Left cardiac atrium (tissue), 4 donors: ENCODE data around the gene TIGD3. TPM values are rescaled to one million over a fixed set of nuclear protein-coding genes. Genes with fewer than 3 reads are reported as not detected.
"Not testable (repeated sequence)": the region's sequence is repeated elsewhere in the genome, so short reads cannot be mapped to it uniquely, and the experiment has no call there.

ENCODE experiments used
- ATAC-seq, 2 donors: fragments of 200-7000 bp; cut with Tn5 transposase; one replicate each; pipeline ENCODE4 v1.9.1; 2020; ENCODE audit warnings: mild to moderate bottlenecking in 2 of 2, moderate library complexity in 2 of 2
- DNase-seq: peaks from one replicate; pipeline ENCODE4 v3.0.0-alpha.2; 2020
- intact Hi-C, 2 donors: fragments of 100-400 bp; cut with DNase I; formaldehyde crosslinking; loops; one replicate each; pipeline versions ENCODE4 v1.14.1 to v1.15.1; 2022 to 2023
- total RNA-seq, 2 donors: library from RNA; stranded (reverse); fragmentation: NEBNext Ultra II Directional; extraction: Animal tissue kit (Norgen Biotek cat#: 25700); gene quantifications; one replicate each; pipeline ENCODE4 v1.2.1, GENCODE V29; 2021
- donor health status: DM: no; HTN: yes; CAD: no.
- donor health status: DM: no; HTN: yes; CAD: no; lungs with severe emphysema.
- donor health status: DM: yes; HTN: yes; CAD: no.
- donor health status: Dilated cardiomyopathy.

Gene TIGD3
- total RNA-seq, 2 donors from 2014 or later = 0.12 TPM; not detected in 1

DNA sequence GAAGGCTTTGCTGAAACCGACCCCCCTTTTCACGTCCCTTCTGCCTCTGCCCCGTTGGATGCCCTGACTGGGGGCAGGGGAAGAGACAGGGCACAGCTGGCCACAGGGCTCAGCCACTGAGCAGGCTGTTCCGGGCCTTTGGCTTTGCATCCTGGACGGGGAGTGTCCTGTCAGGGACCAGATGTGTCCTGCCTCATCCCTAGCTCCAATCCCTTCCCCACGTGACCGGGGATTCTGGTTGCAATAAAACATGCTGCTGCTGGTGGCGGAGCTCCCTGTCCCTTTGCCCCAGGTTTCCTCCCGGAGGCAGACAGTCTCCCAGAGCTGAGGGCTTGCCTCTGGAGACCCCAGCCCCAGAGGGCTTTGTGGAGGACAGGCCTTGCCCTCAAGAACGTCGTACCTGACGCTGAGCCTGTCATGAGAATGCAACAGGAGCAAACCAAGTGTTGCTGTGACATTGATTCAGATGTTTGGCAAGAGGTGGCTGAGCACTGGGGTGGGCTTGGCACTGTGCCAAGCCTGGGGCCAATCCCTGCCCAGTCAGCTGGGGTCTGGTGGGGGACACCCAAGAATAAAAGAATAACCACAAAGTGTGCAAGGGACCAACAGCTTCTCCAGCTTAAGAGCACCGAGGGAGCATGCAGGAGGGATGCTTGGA lies 32.6 kb upstream of the TIGD3 start:
- no peak for ATAC-seq
- DNase-seq = no peak
- intact Hi-C loops = no loop called here

- intact Hi-C loops = no loop called here
- ATAC-seq (peak in 1 of 2 donors; percentile 6), DNase-seq (no peak)
Measured at GRCh38 chr11:65323813-65324212, 30.7 kb upstream of the TIGD3 start.

- intact Hi-C loops = no loop called here
- no peak for DNase-seq
- no peak for ATAC-seq
Measured at GRCh38 chr11:65325435-65325834, 29.1 kb upstream of the TIGD3 start.

DNA sequence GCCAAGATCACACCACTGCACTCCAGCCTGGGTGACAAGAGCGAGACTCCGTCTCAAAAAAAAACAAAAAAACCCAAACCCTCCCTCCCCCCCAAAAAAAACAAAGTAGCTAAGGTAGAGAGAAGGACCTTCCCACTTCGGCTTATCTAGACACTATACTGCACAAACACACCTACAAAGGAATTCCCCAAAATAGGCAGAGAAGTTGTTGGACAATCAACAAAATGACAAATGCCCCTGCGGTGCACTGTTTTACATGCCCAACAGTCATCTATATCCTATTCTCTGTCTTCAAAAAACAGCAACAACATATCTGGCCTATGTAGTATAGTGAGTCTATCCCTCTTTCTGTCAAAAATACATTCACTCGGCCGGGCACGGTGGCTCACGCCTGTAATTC lies 27.5 kb upstream of the TIGD3 start:
- intact Hi-C loops = no loop called here
- no peak for DNase-seq
- no peak for ATAC-seq

DNA sequence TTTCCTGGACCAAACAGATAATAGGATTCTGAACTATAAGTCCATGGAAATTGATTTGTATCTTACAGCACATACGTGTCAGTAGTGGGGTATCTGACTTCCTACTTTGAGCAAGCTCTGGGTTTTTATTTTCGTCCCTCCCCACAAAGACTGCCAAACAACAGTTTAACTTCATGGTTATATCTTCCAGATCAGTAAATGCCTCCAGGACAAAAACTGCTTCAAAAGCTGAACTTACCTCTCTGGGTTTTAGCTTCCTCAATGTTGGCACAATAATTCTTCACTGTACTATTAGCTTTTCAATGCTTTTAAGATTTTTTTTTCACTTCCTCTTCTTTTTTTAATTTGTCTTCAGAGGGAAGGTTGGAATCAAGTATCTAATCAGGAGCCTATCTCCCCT lies 25.1 kb upstream of the TIGD3 start:
- ATAC-seq (no peak), DNase-seq (no peak)
- intact Hi-C loops = loop anchor here in 1 of 2 donors (2.0 kb wide), 1 partner anchor 55 kb away; no protein-coding TSS in a partner anchor

DNA sequence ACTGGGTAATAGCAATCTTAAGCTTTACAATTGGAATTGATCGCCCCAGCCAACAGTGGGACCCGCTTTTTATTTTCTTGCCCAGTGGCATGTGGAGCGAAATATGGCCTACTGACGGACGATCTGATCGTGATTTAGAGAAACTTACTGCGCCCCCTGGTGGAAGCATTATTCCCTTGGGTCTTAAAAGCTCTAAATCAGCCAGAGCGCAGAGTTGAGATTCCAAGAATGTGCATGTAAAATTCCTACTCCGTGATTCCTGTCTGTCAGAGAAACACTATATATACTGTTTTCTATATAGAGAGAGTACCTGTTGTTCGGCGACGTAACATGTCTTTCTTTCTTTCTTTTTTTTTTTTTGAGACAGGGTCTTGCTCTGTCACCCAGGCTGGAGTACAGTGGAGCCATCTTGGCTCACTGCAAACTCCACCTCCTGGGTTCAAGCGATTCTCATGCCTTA lies 24.6 kb upstream of the TIGD3 start:
- DNase-seq (peak; percentile 92), ATAC-seq (peak in 1 of 2 donors; percentile 24)
- intact Hi-C loops = loop anchor here in 1 of 2 donors (2.0 kb wide), 1 partner anchor 55 kb away; no protein-coding TSS in a partner anchor

- DNase-seq = no peak
- intact Hi-C loops = no loop called here
- ATAC-seq = no peak
Measured at GRCh38 chr11:65330544-65330943, 24.0 kb upstream of the TIGD3 start.

DNA sequence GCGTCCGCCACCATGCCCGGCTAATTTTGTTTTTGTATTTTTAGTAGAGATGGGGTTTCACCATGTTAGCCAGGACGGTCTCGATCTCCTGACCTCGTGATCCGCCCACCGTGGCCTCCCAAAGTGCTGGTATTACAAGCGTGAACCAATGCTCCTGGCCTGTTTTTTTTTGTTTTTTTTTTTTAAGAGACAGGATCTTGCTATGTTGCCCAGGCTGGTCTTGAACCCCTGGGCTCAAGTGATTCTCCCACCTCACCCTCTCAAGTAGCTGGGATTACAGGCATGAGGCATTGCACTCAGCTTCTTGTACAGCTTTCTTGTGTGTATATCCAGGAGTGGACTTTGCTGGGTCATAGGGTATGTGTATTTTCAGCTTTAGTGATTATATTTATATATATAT lies 22.0 kb upstream of the TIGD3 start:
- ATAC-seq, DNase-seq, intact Hi-C loops: not testable (repeated sequence)

DNA sequence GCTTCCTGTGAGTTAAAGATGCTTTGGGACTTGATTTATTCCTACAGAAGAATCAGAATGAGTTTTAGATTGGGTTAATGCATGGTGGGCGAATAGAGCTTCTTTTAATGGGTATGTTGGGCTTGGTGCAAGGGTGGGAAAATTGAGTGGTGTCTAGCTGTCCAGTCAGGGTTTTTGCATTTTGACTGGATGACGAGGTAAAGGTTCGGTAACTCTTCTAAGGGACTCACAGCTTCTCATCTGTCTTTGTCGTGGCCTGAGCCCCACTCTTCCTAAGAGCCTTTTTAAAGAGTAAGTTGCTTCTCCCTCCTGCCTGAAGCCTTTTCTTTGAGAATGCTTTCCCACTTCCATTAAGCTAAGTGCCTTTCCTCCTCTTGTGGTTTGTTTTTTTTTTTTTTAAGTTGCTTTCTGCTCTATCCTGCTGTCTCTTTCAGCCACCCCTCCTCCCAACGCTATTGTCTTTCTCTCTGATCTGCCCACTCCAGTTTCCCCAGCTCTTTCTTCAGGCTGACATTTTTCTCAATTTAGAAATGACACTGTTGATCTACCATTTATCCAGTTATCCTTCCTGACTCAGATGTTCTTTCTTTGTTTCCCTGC lies 19.8 kb upstream of the TIGD3 start:
- no peak for DNase-seq
- intact Hi-C loops = no loop called here

DNA sequence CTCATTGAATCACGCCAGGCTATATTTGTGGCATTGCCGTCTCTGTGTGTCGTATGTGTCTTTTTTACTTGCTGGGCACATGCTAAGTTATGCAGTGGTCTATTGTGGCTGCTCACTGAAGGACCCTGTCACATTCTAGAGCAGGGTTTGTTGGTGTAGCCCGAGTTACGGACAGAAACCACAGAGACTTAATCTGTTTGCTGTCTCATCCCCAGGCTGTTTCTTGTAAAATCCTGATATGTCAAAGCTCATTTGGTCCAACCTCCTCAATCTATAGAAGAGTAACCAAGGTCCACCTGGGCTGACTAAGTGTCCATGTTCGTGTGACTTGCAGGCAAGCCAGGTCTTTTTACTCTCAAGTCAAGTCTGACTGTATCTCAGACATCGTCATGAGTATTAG lies 15.9 kb upstream of the TIGD3 start:
- ATAC-seq = no peak

More for the DNA sequence above, 19.8 kb upstream of the TIGD3 start:
- ATAC-seq = no peak

DNA sequence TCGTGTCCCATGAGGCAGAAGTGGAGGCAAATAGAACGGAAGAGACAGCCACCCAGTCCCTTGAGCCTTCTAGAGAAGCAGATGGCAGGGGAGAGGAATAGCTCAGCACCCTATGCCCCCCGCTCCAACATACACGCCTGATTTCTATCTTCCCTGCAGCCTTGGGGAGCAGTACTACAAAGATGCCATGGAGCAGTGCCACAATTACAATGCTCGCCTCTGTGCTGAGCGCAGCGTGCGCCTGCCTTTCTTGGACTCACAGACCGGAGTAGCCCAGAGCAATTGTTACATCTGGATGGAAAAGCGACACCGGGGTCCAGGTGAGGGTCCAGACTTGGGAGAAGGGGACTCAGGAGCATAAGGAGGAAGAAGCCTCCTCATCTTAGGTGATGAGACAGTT lies 14.3 kb upstream of the TIGD3 start:
- no peak for ATAC-seq
- intact Hi-C loops = no loop called here
- DNase-seq = no peak

More for the DNA sequence above, 15.9 kb upstream of the TIGD3 start:
- intact Hi-C loops = no loop called here
- no peak for DNase-seq

DNA sequence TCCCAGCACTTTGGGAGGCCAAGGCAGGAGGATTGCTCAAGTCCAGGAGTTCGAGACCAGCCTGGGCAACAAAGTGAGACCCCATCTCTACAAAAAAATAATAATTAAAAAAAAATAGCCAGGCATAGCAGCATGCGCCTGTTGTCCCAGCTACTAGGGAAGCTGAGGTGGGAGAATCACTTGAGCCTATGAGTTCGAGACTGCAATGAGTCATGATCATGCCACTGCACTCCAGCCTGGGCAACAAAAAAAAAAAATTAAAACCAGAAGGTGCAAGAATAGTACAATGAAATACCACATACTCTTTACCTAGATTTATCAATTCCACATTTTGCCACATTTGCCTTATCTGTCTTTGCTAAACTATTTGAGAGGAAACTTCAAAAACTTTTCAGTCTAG lies 12.7 kb upstream of the TIGD3 start:
- intact Hi-C loops = no loop called here
- ATAC-seq (no peak), DNase-seq (no peak)

DNA sequence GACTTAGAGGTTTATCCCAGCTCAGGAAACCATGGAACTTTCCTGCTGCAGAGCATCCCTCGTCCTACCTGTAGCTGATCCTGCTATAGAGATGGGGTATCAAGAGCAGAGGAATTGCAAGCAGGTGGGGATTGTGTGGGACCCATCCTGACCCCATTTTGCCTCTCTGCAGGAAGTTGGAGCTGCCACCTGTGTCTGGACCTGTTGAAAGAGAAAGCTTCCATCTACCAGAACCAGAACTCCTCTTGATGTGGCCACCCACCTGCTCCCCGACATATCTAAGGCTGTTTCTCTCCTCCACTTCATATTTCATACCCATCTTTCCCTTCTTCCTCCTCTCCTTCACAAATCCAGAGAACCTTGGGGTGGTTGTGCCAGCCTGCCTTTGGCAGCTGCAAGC lies 3.0 kb upstream of the TIGD3 start:
- intact Hi-C loops = no loop called here
- ATAC-seq = no peak
- no peak for DNase-seq

DNA sequence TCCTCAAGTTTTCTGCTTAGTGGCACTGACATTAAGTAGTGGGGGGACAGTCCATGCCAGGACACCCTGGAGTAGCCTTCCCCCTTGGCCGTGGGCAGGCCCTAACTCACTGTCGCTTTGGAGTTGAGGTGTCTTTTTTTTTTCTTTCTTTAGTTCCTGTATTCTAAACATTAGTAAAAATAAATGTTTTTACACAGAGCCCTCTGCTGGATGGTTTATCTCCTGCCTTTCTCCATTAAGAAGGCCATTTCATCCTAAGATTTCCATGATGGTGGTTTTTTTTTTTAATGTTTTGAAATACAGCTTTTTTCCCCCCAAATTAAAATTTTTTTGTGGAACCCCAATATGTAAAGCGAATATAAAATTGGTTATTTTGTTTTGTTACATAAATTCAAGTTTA lies 1.8 kb upstream of the TIGD3 start:
- ATAC-seq (no peak), DNase-seq (no peak)
- intact Hi-C loops = no loop called here

GRCh38 chr11:65353376-65353775 lies 1.2 kb upstream of the TIGD3 start:
- no peak for DNase-seq
- ATAC-seq = no peak
- intact Hi-C loops = no loop called here

DNA sequence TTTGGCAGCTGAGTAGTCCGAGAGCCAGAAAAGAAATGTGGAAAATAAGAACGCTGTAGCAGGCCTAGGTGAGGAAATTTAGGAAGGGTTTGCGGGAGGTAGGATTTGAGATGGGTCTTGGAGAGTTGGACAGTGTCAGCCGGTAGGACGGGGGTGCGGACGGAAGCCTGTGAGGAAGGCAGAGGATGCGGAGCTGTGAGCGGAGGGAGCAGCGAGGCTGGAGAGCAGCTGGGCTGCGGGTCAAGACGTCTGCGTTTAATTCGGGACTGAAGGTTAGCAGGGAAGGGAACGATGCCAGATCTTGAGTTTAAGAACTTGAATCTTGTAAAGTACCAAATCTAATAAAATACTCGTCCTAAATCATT lies 669 bp upstream of the TIGD3 start:
- ATAC-seq (peak; percentile 15 to 17), DNase-seq (no peak)
- intact Hi-C loops = no loop called here

DNA sequence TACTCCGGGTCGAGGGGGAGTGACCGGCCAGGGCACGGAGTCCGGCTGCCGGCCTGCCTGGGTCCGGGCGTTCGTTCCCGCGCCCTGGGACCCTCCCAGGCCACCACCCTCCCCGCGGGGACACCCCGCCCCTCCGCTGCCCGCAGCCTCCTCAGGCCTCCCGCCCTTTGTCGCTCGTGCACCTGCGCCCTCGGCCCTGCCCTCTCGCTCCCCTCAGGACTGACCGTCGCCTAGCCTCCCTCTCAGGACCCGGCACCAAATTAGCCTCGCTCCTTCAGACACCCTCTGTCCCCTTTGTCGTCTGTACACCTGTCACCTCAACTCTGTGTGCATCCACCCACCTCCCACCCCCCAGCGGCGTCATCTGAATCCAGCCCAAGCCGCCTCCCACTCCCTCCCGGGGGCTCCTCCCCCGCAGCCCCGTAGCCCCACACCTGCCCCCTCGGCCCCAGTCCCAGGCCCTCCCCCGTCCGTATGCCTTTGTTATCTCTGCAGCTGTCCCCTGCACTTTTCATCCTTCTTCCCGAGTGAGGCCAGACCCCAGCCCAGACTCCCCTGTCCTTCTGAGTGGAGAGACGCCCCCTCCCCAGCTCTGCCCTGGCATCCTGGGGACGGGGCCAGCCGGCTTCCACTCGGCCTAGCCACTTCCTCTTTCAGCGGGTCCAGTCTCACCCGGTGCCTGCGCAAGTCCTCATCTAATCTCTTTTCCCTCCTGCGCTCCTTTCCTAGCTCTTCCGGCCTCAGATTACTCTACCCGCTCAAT lies 643 bp downstream of the TIGD3 start:
- ATAC-seq = peak; percentile 2 to 5
- peak; percentile 39 for DNase-seq
- intact Hi-C loops = no loop called here

DNA sequence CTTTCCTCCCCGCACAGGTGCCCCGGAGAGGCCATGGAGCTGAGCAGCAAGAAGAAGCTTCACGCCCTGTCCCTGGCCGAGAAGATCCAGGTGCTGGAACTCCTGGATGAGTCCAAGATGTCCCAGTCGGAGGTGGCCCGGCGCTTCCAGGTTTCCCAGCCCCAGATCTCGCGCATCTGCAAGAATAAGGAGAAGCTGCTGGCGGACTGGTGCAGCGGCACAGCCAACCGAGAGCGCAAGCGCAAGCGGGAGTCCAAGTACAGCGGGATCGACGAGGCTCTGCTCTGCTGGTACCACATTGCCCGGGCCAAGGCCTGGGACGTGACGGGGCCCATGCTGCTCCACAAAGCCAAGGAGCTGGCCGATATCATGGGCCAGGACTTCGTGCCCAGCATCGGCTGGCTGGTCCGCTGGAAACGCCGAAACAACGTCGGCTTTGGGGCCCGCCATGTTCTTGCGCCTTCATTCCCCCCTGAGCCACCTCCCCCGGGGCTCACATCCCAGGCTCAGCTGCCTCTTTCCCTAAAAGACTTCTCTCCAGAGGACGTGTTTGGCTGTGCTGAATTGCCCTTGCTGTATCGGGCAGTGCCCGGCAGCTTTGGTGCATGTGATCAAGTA lies 1.3 kb downstream of the TIGD3 start:
- intact Hi-C loops = no loop called here
- DNase-seq (peak; percentile 60), ATAC-seq (peak in 1 of 2 donors; percentile 2)

GRCh38 chr11:65356394-65356972 lies 1.9 kb downstream of the TIGD3 start:
- DNase-seq (peak; percentile 36), ATAC-seq (no peak)
- intact Hi-C loops = no loop called here
